Measurements from ENCODE around the gene PSMB7. TPM values are rescaled to one million over a fixed set of nuclear protein-coding genes. Genes with fewer than 3 reads are reported as not detected.
"Not testable (repeated sequence)": the region's sequence is repeated elsewhere in the genome, so short reads cannot be mapped to it uniquely, and the experiment has no call there.

PSMB7 gene
- total and polyA plus RNA-seq, 2 of the 8 experiments (the other 6 are each of a cell fraction or from before 2014, with no cell fraction given), result 222 to 357 TPM

GRCh38 chr9:124425733-124426132 lies 10.5 kb upstream of the PSMB7 start:
- H4K5ac ChIP-seq (ENCODE audit: insufficient read length, low read depth, low read length); H4K8ac ChIP-seq (ENCODE audit: extremely low read depth, insufficient read depth, low read length); H3K79me2 ChIP-seq (ENCODE audit: control insufficient read depth in 1 of 2, insufficient read depth in 2 of 2, low read length in 2 of 2); H3K4me1 ChIP-seq (replicated peaks in 1 of 4; ENCODE audit: control insufficient read depth in 3 of 4, insufficient read depth in 4 of 4, low read length in 3 of 4); H3K4me2 ChIP-seq (ENCODE audit: insufficient read depth in 1 of 2, low read depth in 2 of 2, low read length in 2 of 2); H2AFZ ChIP-seq (ENCODE audit: low read length); H3K23ac ChIP-seq (ENCODE audit: insufficient read length); H3K18ac ChIP-seq (ENCODE audit: extremely low read depth, low read length); H4K91ac ChIP-seq (replicated peaks; ENCODE audit: insufficient read length, low read length); H3K36me3 ChIP-seq (ENCODE audit: control insufficient read depth in 2 of 4, insufficient read depth in 4 of 4, low read length in 3 of 4); H3K4ac ChIP-seq (replicated peaks; ENCODE audit: insufficient read length, low read depth, low read length); H3K27me3 ChIP-seq (replicated peaks in 1 of 4; ENCODE audit: control insufficient read depth in 3 of 4, extremely low read depth in 1 of 4, insufficient read depth in 3 of 4, low read length in 3 of 4); H3K79me1 ChIP-seq (ENCODE audit: low read depth, low read length); H3K27ac ChIP-seq (ENCODE audit: low read depth, low read length); FAIRE-seq; H3K9me3 ChIP-seq (ENCODE audit: insufficient read depth in 2 of 2, low read depth in 1 of 2, low read length in 1 of 2); DNase-seq (ENCODE audit: low read depth in 1 of 2, low spot score in 2 of 2); H3K56ac ChIP-seq (replicated peaks; ENCODE audit: insufficient read length, low read depth, low read length); H4K20me1 ChIP-seq (replicated peaks in 1 of 2; ENCODE audit: control insufficient read depth in 1 of 2, insufficient read depth in 2 of 2, low read length in 2 of 2); H2BK5ac ChIP-seq (ENCODE audit: low read depth, low read length); H3K9ac ChIP-seq (replicated peaks in 1 of 4; ENCODE audit: extremely low read depth in 1 of 4, low read depth in 3 of 4, low read length in 3 of 4); H3K23me2 ChIP-seq (ENCODE audit: low read depth, low read length); H2BK15ac ChIP-seq (ENCODE audit: low read length); H3K4me3 ChIP-seq (ENCODE audit: extremely low read depth in 1 of 4, insufficient read depth in 2 of 4, low read depth in 3 of 4, low read length in 4 of 4); POLR2A ChIA-PET (ENCODE audit: partially characterized antibody); H3K14ac ChIP-seq (ENCODE audit: insufficient read length); H2BK120ac ChIP-seq (replicated peaks; ENCODE audit: low read depth, low read length); H2BK20ac ChIP-seq (ENCODE audit: low read length); H2AK5ac ChIP-seq (ENCODE audit: low read depth, low read length); H2BK12ac ChIP-seq (ENCODE audit: low read depth, low read length): not testable (repeated sequence)
- 78% methylated on average over 12 of the region's 12 CpGs; no CpG with 5 or more reads in 1 of the 2 experiments for WGBS, 2 experiments (ENCODE audit: extremely low coverage in 1 of 2, insufficient coverage in 1 of 2, insufficient read length in 1 of 2, insufficient replicate concordance in 2 of 2, low coverage in 1 of 2, low lambda C conversion rate in 2 of 2, missing lambda C conversion rate in 1 of 2)
- CTCF ChIA-PET (ENCODE audit: partially characterized antibody), result interaction anchor here (1.0 kb wide), 1 partner anchor 12 kb away, joined by 4 read pairs; no protein-coding TSS in a partner anchor

Measured in H1 (cell line).